Measurements from ENCODE around the gene ZNF41.

The ZNF41 gene

DNA sequence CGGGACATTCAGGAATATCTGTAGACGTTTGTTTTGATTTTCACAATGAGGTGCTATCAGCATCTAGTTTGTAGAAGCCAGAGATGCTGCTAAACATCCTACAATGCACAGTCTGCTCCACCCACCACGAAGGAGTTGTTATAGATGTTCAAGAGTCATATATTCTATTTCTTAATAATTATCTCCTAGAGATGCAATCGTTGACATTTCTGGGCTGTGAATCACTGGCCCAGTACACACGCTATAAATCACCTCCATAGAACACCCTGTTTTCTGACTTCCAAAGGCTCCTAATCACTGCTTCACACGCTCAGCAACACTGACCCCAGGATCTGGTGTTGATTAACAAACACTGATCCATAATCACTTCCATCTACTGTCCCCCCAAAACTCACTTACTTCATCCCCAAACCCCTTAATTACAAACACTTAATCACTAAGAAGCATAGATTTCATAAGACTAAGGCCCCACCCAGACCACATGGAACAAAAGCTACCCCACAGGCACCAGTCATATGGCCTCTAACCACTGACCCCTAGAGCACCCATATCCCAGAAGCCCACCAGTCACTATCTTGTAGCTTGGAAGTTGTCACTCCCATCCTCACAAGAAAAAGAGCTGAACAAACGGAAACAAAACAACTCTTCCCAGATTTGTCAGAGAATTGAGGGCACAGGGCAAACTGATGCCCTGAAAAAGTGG, 31.7 kb upstream of the ZNF41 start:
- TF ChIP-seq, protein P1, sequence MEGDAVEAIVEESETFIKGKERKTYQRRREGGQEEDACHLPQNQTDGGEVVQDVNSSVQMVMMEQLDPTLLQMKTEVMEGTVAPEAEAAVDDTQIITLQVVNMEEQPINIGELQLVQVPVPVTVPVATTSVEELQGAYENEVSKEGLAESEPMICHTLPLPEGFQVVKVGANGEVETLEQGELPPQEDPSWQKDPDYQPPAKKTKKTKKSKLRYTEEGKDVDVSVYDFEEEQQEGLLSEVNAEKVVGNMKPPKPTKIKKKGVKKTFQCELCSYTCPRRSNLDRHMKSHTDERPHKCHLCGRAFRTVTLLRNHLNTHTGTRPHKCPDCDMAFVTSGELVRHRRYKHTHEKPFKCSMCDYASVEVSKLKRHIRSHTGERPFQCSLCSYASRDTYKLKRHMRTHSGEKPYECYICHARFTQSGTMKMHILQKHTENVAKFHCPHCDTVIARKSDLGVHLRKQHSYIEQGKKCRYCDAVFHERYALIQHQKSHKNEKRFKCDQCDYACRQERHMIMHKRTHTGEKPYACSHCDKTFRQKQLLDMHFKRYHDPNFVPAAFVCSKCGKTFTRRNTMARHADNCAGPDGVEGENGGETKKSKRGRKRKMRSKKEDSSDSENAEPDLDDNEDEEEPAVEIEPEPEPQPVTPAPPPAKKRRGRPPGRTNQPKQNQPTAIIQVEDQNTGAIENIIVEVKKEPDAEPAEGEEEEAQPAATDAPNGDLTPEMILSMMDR (IDR thresholded peaks at IDR 0.05) = no peak

DNA sequence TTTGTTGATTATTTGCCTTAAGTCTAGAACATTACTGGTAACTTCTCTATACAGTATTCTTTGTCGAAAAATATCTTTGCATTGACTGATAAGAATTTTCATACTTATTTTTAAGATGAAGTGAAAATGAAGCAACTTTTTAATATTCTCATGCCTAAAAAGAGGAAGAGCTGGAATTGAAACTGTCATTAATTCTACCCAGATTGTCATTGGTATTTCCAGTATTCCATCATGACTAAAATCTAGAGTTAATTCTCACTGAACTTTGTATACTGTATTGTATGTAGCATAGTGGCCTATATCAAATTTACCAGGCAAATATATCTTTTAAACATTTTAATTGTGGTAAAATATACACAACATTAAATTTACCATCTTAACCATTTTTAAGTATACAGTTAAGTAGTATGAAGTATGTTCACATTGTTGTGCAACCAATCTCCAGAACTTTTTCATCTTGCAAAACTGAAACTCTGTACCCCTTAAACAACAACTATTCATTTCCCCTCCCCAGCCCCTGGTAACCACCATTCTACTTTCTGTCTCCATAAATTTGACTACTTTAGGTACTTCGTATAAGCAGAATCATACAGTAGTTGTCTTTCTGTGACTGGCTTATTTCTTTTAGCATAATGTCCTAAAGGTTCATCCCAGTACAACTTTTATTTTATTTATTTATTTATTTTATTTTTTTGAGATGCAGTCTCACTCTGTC, 24.3 kb upstream of the ZNF41 start:
- TF ChIP-seq, protein P1 (IDR thresholded peaks at IDR 0.05) = no peak

DNA sequence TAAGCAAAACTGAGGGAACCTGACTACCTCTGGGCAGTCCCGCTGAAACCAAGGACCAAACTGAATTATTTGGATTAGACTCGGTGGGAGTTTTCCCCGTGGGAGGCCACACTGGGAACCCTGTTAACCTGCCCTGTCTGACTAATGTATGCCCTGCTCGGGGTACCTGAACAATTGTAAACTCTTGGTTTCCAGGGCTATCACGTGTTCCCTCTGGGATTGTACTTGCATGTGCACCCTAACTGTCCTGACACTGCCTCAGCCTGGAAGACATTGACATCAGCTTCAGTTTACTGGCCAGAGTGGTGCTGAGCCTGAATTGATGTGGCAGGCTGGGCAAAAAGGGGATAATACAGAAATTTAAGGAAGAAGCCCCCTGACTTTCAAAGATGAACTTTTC, 20.1 kb upstream of the ZNF41 start:
- TF ChIP-seq, protein P1 (IDR thresholded peaks at IDR 0.05) = no peak

DNA sequence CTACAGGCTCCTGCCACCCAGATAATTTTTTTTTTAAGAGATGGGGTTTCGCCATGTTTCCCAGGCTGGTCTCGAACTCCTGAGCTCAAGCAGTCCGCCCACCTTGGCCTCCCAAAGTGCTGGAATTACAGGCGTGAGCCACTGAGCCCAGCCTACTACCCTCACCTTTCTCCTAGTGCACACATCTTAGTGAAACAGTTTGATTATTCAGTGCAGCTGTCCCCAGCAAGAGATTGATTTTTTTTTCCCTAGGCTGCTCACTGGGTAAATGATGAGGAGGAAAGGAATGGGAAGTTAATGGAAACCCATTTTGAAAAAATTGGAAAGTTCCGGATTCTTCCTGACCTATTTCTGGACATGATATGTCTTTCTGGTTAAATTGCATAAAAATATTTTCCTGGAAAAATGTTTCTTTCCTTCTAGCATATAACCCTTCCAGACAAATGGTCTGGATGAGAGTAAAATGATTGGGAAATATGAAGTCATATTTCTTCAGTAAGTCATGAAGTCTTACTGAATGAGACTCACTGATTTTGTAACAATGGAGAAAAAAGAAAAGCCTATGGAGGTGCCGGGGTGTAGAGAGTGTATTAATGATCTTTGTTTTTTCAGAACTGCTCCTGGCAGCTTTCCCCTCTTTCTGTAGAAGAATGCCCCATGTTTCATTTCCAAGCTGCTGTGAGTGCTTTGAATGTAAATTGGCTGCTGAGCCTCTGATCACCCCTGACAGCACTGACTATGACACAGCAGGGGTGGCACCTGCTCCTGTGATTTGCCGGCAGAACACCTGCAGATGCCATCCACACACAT, 19.5 kb upstream of the ZNF41 start:
- TF ChIP-seq, protein P1 (IDR thresholded peaks at IDR 0.05) = no peak

DNA sequence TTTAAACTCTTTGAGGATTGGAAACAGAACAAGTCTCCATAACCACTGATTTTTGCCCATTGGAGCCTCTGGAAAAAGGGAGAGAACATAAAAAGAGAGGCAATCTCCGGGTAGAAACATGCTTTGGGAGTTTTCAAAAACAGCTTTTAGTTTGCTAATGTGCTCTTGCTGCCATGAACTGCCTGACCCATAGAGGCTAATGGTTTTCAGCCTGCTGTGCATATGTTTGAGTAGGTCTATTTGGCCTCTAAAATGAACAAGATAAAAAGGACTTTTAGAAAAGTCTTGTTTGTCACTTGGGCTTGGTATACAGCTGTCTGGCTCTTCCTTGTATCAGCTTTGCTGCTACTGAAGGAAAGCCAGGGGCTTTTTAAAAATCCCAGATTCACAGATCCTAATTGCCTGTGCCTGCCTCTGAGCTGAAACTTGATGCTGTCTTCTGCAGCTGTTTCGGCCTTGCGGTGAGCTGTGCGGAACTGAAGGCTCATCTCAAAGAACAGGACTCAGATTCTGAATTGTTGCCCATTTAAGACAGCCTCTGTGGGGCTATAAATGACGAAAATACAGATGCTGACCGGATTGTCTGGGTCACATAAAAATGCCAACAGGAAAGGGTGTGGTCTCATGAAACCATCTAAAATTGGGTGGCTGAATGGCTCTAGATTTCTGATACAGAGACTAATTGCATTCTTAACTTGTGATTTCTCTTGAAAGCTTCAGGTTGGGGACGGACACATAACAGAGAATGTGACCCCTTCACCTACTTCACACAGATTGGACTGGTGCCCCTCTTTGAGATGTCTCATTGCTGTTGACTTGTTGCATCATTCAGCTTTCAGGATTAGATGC, 18.4 kb upstream of the ZNF41 start:
- TF ChIP-seq, protein P1 (IDR thresholded peaks at IDR 0.05) = no peak

DNA sequence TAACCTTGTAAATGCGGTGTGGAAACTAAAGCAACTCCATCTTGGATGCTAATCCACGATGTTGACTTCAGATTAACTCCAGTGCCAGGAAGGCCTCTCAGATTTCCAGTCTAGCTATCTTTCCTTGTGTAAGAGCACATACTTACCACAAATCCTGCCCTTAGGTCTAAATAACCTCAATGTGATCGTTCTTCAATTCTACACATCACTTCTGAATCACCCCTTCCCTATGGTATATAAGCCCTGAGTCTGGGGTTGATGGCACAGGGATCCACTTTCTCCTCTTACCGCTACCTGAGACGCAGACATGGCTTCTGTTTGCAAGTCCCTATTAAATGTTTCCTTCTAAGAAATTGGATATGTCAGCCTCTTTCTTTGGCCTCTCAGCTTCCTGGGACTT, 17.5 kb upstream of the ZNF41 start:
- TF ChIP-seq, protein P1 (IDR thresholded peaks at IDR 0.05) = no peak

DNA sequence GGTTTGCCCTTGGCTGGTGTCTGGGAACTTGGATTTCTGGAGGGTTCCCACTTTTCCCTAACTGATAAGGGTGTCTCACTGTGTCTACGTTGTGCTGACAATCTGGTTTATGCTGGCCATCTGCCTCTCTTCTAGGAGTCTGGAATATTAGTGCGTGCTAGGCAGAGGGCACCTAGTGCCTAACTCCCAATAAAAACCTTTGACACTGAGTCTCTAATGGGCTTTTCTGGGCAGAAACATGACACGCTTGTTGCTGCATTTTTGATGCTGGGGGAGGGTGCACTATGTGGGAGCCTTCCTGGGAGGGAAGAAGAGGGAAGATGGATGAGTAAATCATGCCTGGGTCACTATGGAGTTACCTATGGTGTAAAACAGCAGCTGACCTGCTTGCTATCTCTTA, 16.3 kb upstream of the ZNF41 start:
- TF ChIP-seq, protein P1 (IDR thresholded peaks at IDR 0.05) = no peak

Data from LNCAP (cell line).